ENCODE measurements around the gene C12orf60.

Gene C12orf60

GRCh38 chr12:14768823-14769405 lies 34.6 kb upstream of the C12orf60 start:
- no peak for TF ChIP-seq CTCF (IDR thresholded peaks at IDR 0.05; ENCODE audit: insufficient read depth, low read depth, low read length, missing control alignments)
- DNase-seq (ENCODE audit: low read depth) = peak; percentile 76
- H3K4me3 ChIP-seq (ENCODE audit: low read depth, low read length) = peak overlapping the region; percentile 92

DNA sequence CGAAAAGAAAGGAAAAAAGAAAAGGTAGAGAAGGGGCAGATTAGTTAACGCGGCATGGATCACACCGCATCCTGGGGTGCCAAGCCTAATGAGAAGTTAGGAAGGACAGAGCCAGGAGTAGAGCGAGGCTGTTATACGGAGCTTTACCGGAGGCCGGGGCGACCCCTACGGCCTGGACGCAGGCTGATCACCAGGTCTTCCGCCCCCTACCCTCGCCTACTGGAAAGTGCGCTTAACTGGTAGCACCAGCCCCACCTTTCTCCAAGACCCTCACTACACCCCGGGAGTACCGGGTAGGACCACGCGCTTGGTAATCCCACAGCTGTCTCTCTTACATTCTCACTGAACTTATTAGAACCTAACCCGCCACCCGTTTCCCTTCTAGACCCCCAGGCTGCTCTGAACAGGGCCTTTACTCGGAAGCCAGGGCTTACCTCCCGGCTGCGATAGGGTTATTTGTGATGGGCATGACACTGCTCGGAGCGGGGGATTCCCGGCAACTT lies 34.0 kb upstream of the C12orf60 start:
- peak overlapping the region; percentile 92 for H3K4me3 ChIP-seq (ENCODE audit: low read depth, low read length)
- TF ChIP-seq CTCF (IDR thresholded peaks at IDR 0.05; ENCODE audit: insufficient read depth, low read depth, low read length, missing control alignments) = peak; percentile 23
- no peak for DNase-seq (ENCODE audit: low read depth)

GRCh38 chr12:14769969-14770495 lies 33.4 kb upstream of the C12orf60 start:
- DNase-seq (ENCODE audit: low read depth) = peak; percentile 97
- peak overlapping the region; percentile 92 for H3K4me3 ChIP-seq (ENCODE audit: low read depth, low read length)
- TF ChIP-seq CTCF (IDR thresholded peaks at IDR 0.05; ENCODE audit: insufficient read depth, low read depth, low read length, missing control alignments) = peak; percentile 82

- peak; percentile 98 for DNase-seq (ENCODE audit: low read depth)
- TF ChIP-seq CTCF (IDR thresholded peaks at IDR 0.05; ENCODE audit: insufficient read depth, low read depth, low read length, missing control alignments) = no peak
- peak overlapping the region; percentile 92 for H3K4me3 ChIP-seq (ENCODE audit: low read depth, low read length)
These were observed 32.7 kb upstream of the C12orf60 start for GRCh38 chr12:14770496-14771461.

DNA sequence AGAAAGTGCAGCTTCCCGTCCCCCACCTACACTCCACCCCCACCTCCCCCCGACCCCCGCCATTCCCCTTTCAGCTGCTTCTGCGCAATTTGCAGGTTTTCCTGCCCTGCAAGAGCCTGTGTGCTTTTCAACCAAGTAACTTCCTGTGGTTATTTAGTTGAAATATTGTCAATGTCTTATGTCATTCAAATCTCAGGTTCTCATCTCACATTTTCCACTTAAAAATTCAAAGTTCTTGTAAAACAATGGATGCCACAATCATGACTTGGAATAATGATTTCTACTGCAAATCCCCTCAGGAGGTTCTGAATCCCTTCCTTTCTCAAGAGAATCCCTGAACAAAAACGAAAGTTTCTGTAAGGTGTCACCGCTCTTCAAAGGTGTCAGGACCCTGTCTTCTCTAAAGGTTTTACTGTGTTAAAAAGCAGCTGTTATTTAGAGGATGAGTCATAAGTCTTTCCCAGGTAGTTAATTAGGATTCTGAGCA lies 31.8 kb upstream of the C12orf60 start:
- DNase-seq (ENCODE audit: low read depth) = peak; percentile 73
- no peak for TF ChIP-seq CTCF (IDR thresholded peaks at IDR 0.05; ENCODE audit: insufficient read depth, low read depth, low read length, missing control alignments)
- peak overlapping the region; percentile 92 for H3K4me3 ChIP-seq (ENCODE audit: low read depth, low read length)

GRCh38 chr12:14772946-14773345 lies 30.5 kb upstream of the C12orf60 start:
- no peak for TF ChIP-seq CTCF (IDR thresholded peaks at IDR 0.05; ENCODE audit: insufficient read depth, low read depth, low read length, missing control alignments)
- peak overlapping the region; percentile 78 for H3K4me3 ChIP-seq (ENCODE audit: low read depth, low read length)
- DNase-seq (ENCODE audit: low read depth) = no peak

Measured in GM12865 (cell line).